Heart left ventricle (tissue), 13 donors: ENCODE results near the gene GEN1.

ENCODE experiments used
- CTCF ChIP-seq, 12 donors: fragments of 200-600 bp; sonication (generic) in 4 of 12; IDR thresholded peaks; one replicate each; pipeline versions ENCODE4 v1.5.0 to v1.8.0; 2018 to 2022; ENCODE audit warnings: antibody characterized with exemption in 12 of 12, mild to moderate bottlenecking in 5 of 12
- POLR2A ChIP-seq, 2 donors: fragments of 450-650 bp; IDR thresholded peaks; one replicate each; pipeline ENCODE4 v1.6.1; 2017; ENCODE audit warnings: antibody characterized with exemption in 2 of 2, mild to moderate bottlenecking in 2 of 2, moderate library complexity in 2 of 2
- donor health status: ischemic (EF 13 %, LVEDD 7.1; RV severe dilation, severe dysfunction).
- donor health status: DM: no; HTN: yes; CAD: no.
- donor health status: DM: no; HTN: no; CAD: no.
- donor health status: ischemic (EF 25% LVEDD 6.9; RV normal size, moderate dysfunction).
- donor health status: ischemic (EF 25% LVEDD 5.7; RV mildly dilated, moderate dysfunction).
- donor health status: ischemic (EF 35%, LVEDD 5.7; RV mildly dilated, moderate dysfunction).
- donor health status: nonischemic (EF 11% LVEDD 7.7; RV severe dilation, severe dysfunction).
- donor health status: DM: yes; HTN: yes; CAD: no.
- donor health status: PGD.
- donor health status: ischemic (EF 29% LVEDD 5.4; RV normal size, mild dysfunction).
- donor health status: nonischemic (EF 23%, LVEDD 6.1; RV moderate dilation, normal function).

- TF ChIP-seq CTCF (IDR thresholded peaks at IDR 0.05) (no peak), POLR2A (IDR thresholded peaks at IDR 0.05) (no peak)
Observed at GRCh38 chr2:17816396-17817245, 62.7 kb downstream of the GEN1 start, which contains the start of gene MSGN1.
